Activated T-helper 1 cell treated with anti-CD3 and anti-CD28 coated beads, Interleukin-12 subunit alpha, Interleukin-12 subunit beta, Interleukin-2, Interleukin-4 antibody, amounts not matched to agents 30 ng/mL and 10 ng/mL and 1 ng/mL, durations not matched to agents 14 hours and 24 hours and 36 hours (primary cell): ENCODE results near the gene AP1G1. TPM values are rescaled to one million over a fixed set of nuclear protein-coding genes. Genes with fewer than 3 reads are reported as not detected.
"Not testable (repeated sequence)": the region's sequence is repeated elsewhere in the genome, so short reads cannot be mapped to it uniquely, and the experiment has no call there.

Source experiments
- DNase-seq: peaks from one replicate; pipeline ENCODE4 v3.0.0; 2021; ENCODE audit warnings: low spot score
- H3K27ac Mint-ChIP-seq: one replicate; pipeline ENCODE4 v1.8.0; 2021; ENCODE audit warnings: mild to moderate bottlenecking, mixed read lengths
- H3K27me3 Mint-ChIP-seq: one replicate; pipeline ENCODE4 v1.8.0; 2022; ENCODE audit warnings: mild to moderate bottlenecking, moderate library complexity, mixed read lengths; ENCODE audit not compliant: insufficient read depth
- H3K36me3 Mint-ChIP-seq: one replicate; pipeline ENCODE4 v1.8.0; 2021; ENCODE audit warnings: low read depth, mixed read lengths
- H3K4me1 Mint-ChIP-seq: one replicate; pipeline ENCODE4 v1.8.0; 2021; ENCODE audit warnings: low read depth, mixed read lengths
- H3K4me3 Mint-ChIP-seq: one replicate; pipeline ENCODE4 v1.8.0; 2021; ENCODE audit warnings: mild to moderate bottlenecking, moderate library complexity, mixed read lengths
- H3K9me3 Mint-ChIP-seq: one replicate; pipeline ENCODE4 v1.8.0; 2021; ENCODE audit warnings: mixed read lengths
- intact Hi-C: fragments of 100-400 bp; cut with micrococcal nuclease; formaldehyde crosslinking; loops from one replicate; pipeline ENCODE4 v1.15.1; 2024
- total RNA-seq: library from RNA; stranded (reverse); gene quantifications from 2 replicates; pipeline ENCODE4 v1.2.3, GENCODE V29; 2022

The AP1G1 gene
- total RNA-seq, 1 donor from 2014 or later, result 85.5 TPM

- Mint-ChIP-seq H3K27me3 (no peaks in the 10 kb centered on the region), H3K4me3 (no peak overlapping the region), H3K27ac (no peak overlapping the region), H3K9me3 (no peaks in the 10 kb centered on the region), H3K36me3 (peaks cover 3% of the 10 kb centered on the region), H3K4me1 (peaks cover 22% of the 10 kb centered on the region)
- no peak for DNase-seq
- intact Hi-C loops, result no loop called here
Observed at GRCh38 chr16:71840052-71840451, 31.4 kb upstream of the AP1G1 start.

DNA sequence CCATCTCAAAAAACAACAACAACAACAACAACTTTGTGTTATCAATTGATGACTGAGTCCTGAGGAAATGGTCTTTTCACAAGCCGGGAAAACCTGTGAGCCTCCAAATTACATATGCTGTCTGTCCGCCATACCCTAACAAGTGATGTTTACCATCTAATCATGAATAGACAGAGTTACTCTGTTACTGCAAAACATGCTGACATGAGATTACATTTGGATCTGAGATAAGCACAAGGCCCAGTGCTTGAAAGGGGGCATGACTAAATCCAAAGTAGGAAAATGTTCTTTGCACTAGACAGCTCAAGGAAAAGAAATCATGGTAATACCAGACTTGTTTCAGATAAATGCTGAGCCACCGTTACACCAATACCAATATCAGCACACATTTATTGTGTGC, 28.5 kb upstream of the AP1G1 start:
- H3K27me3 Mint-ChIP-seq, result no peaks in the 10 kb centered on the region
- DNase-seq, result no peak
- no peaks in the 10 kb centered on the region for H3K9me3 Mint-ChIP-seq
- intact Hi-C loops, result no loop called here
- no peaks in the 10 kb centered on the region for H3K36me3 Mint-ChIP-seq
- no peak overlapping the region for H3K4me3 Mint-ChIP-seq
- no peak overlapping the region for H3K27ac Mint-ChIP-seq
- peaks cover 12% of the 10 kb centered on the region for H3K4me1 Mint-ChIP-seq

- peaks cover 8% of the 10 kb centered on the region for H3K4me1 Mint-ChIP-seq
- H3K27ac Mint-ChIP-seq, result no peak overlapping the region
- no peak overlapping the region for H3K4me3 Mint-ChIP-seq
- H3K36me3 Mint-ChIP-seq, result no peaks in the 10 kb centered on the region
- intact Hi-C loops, result no loop called here
- no peak for DNase-seq
- H3K9me3 Mint-ChIP-seq, result no peaks in the 10 kb centered on the region
- peaks cover under 1% of the 10 kb centered on the region for H3K27me3 Mint-ChIP-seq
Observed at GRCh38 chr16:71834291-71834690, 25.7 kb upstream of the AP1G1 start.

DNA sequence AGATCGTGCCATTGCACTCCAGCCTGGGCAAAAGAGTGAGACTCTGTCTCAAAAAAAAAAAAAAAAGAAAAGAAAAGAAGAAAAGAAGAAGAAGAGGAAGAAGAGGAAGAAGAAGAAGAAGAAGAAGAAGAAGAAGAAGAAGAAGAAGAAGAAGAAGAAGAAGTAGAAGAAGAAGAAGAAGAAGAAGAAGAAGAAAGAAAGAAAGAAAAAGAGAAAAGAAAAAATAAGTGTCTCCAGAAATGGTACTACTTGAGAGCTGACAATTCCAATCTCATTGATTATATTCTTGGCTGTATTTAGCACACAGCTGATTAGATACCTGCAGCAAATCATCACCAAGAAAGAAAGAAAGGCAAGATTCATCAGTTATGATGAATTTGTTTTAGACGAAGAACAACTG, 23.5 kb upstream of the AP1G1 start:
- DNase-seq, H3K4me3 Mint-ChIP-seq, intact Hi-C loops: not testable (repeated sequence)

DNA sequence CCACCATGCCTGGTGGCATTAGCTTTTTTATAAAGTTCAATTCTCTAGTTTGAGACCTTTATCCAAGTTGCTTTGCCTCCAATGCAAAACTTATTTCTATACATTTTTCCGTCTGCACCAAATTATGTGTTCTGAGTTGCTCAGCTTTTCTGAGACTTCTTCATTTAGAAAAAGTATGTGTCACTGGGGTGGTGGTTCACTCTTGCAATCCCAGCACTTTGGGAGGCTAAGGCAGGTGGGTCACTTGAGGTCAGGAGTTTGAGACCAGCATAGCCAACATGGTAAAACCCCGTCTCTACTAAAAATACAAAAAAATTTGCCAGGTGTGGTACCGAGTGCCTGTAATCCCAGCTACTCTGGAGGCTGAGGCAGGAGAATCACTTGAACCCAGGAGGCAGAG, 23.1 kb upstream of the AP1G1 start:
- intact Hi-C loops, DNase-seq, H3K36me3 Mint-ChIP-seq, H3K27ac Mint-ChIP-seq, H3K9me3 Mint-ChIP-seq, H3K4me3 Mint-ChIP-seq, H3K27me3 Mint-ChIP-seq: not testable (repeated sequence)
- peaks cover 11% of the 10 kb centered on the region for H3K4me1 Mint-ChIP-seq

More for the DNA sequence above, 23.5 kb upstream of the AP1G1 start:
- H3K27me3 Mint-ChIP-seq, H3K4me1 Mint-ChIP-seq, H3K36me3 Mint-ChIP-seq, H3K9me3 Mint-ChIP-seq, H3K27ac Mint-ChIP-seq: not testable (repeated sequence)

DNA sequence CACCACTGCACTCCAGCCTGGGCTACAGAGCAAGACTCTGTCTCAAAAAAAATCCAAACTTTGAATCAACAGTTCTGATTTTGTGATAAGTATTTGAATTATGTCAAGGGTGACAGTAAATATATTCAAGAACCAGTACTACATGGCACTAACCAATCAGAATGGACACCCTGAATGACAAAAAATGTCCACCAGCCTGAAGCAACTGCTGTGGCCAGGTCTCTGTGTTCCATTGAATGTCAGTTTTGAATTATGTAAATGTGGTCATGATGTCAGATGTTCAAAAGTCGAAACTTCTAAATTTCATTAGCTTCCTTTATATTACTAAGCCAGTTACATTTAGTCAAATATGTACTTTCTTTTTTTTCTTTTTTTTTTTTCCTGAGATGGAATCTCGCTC, 21.7 kb upstream of the AP1G1 start:
- H3K4me1 Mint-ChIP-seq, result peaks cover 14% of the 10 kb centered on the region
- no peak overlapping the region for H3K4me3 Mint-ChIP-seq
- intact Hi-C loops, result no loop called here
- peaks cover 7% of the 10 kb centered on the region for H3K36me3 Mint-ChIP-seq
- no peak for DNase-seq
- no peak overlapping the region for H3K27ac Mint-ChIP-seq
- peaks cover 6% of the 10 kb centered on the region for H3K9me3 Mint-ChIP-seq
- H3K27me3 Mint-ChIP-seq, result peaks cover 2% of the 10 kb centered on the region

GRCh38 chr16:71826533-71827017, 17.9 kb upstream of the AP1G1 start:
- no peak for DNase-seq
- H3K4me3 Mint-ChIP-seq, result no peak overlapping the region
- peaks cover 6% of the 10 kb centered on the region for H3K4me1 Mint-ChIP-seq
- H3K27me3 Mint-ChIP-seq, result peaks cover 2% of the 10 kb centered on the region
- peaks cover 9% of the 10 kb centered on the region for H3K36me3 Mint-ChIP-seq
- H3K27ac Mint-ChIP-seq, result no peak overlapping the region
- peaks cover 6% of the 10 kb centered on the region for H3K9me3 Mint-ChIP-seq
- intact Hi-C loops, result no loop called here

- intact Hi-C loops, result loop anchor here (2.0 kb wide), 1 partner anchor 64 kb away; no protein-coding TSS in a partner anchor
- Mint-ChIP-seq H3K27ac (peak overlapping the region; percentile 91), H3K4me1 (peaks cover 19% of the 10 kb centered on the region), H3K4me3 (peak overlapping the region; percentile 26)
- H3K9me3 Mint-ChIP-seq, H3K27me3 Mint-ChIP-seq, H3K36me3 Mint-ChIP-seq, DNase-seq: not testable (repeated sequence)
Observed at GRCh38 chr16:71817155-71817500, 8.5 kb upstream of the AP1G1 start.

- Mint-ChIP-seq H3K4me3 (no peak overlapping the region), H3K36me3 (peaks cover 7% of the 10 kb centered on the region), H3K27me3 (no peaks in the 10 kb centered on the region), H3K9me3 (no peaks in the 10 kb centered on the region), H3K27ac (no peak overlapping the region), H3K4me1 (peaks cover 26% of the 10 kb centered on the region)
- intact Hi-C loops, result no loop called here
- no peak for DNase-seq
Observed at GRCh38 chr16:71811261-71811803, 2.7 kb upstream of the AP1G1 start.

GRCh38 chr16:71810155-71810530, 1.5 kb upstream of the AP1G1 start:
- Mint-ChIP-seq H3K4me1 (peaks cover 21% of the 10 kb centered on the region), H3K27ac (peak overlapping the region; percentile 44)
- intact Hi-C loops, result not testable (repeated sequence)

GRCh38 chr16:71807905-71808592, 585 bp downstream of the AP1G1 start:
- Mint-ChIP-seq H3K27me3 (no peaks in the 10 kb centered on the region), H3K4me3 (peak overlapping the region; percentile 96), H3K27ac (peak overlapping the region; percentile 100), H3K4me1 (peaks cover 21% of the 10 kb centered on the region), H3K36me3 (peaks cover 12% of the 10 kb centered on the region), H3K9me3 (no peaks in the 10 kb centered on the region)
- intact Hi-C loops, result loop anchor here (1.0 to 10.0 kb wide), 5 partner anchors 34 to 343 kb away; partner anchors contain the start of genes IST1, PHLPP2 and ZNF23
- DNase-seq, result no peak

More at GRCh38 chr16:71810155-71810530, 1.5 kb upstream of the AP1G1 start:
- DNase-seq, H3K27me3 Mint-ChIP-seq, H3K9me3 Mint-ChIP-seq, H3K36me3 Mint-ChIP-seq: not testable (repeated sequence)
- H3K4me3 Mint-ChIP-seq, result peak overlapping the region; percentile 96

GRCh38 chr16:71803305-71803690, 5.3 kb downstream of the AP1G1 start:
- no peaks in the 10 kb centered on the region for H3K9me3 Mint-ChIP-seq
- no peak overlapping the region for H3K4me3 Mint-ChIP-seq
- H3K4me1 Mint-ChIP-seq, result peaks cover 16% of the 10 kb centered on the region
- peaks cover 17% of the 10 kb centered on the region for H3K36me3 Mint-ChIP-seq
- H3K27ac Mint-ChIP-seq, result no peak overlapping the region
- H3K27me3 Mint-ChIP-seq, result no peaks in the 10 kb centered on the region
- intact Hi-C loops, result loop anchor here (10.0 kb wide), 1 partner anchor 338 kb away; the partner anchor contains the start of gene ZNF23
- DNase-seq, result no peak

- Mint-ChIP-seq H3K27me3 (no peaks in the 10 kb centered on the region), H3K4me1 (peaks cover 31% of the 10 kb centered on the region), H3K27ac (no peak overlapping the region), H3K9me3 (no peaks in the 10 kb centered on the region), H3K36me3 (peaks cover 12% of the 10 kb centered on the region), H3K4me3 (no peak overlapping the region)
- DNase-seq, result no peak
- intact Hi-C loops, result no loop called here
Observed at GRCh38 chr16:71796501-71797097, 12.0 kb downstream of the AP1G1 start.
